Tongue (tissue), 2 donors: ENCODE results near the gene SRGAP3. TPM values are rescaled to one million over a fixed set of nuclear protein-coding genes. Genes with fewer than 3 reads are reported as not detected.
"Not testable (repeated sequence)": the region's sequence is repeated elsewhere in the genome, so short reads cannot be mapped to it uniquely, and the experiment has no call there.

Experiments
- DNase-seq: peaks from one replicate; pipeline ENCODE4 v3.0.0-alpha.2; 2015
- total RNA-seq: library from RNA; depleted of rRNA; stranded (reverse); fragments of >200 nt; gene quantifications from one replicate; pipeline ENCODE4 v1.2.3, GENCODE V29; 2014

The SRGAP3 gene
- 19.7 TPM for total RNA-seq

- DNase-seq, result peak; percentile 98
Measured at GRCh38 chr3:9249273-9250192, at the start of gene SRGAP3. TSS of gene SRGAP3 (minus strand) at chr3:9249646. CDS start at chr3:9248951, 695 bp downstream.

- no peak for DNase-seq
Measured at GRCh38 chr3:9298236-9298635, 48.8 kb upstream of the SRGAP3 start.

GRCh38 chr3:9296241-9296640 is 46.8 kb upstream of the SRGAP3 start:
- no peak for DNase-seq

- no peak for DNase-seq
Measured at GRCh38 chr3:9295007-9295406, 45.6 kb upstream of the SRGAP3 start.

- DNase-seq, result not testable (repeated sequence)
Measured at GRCh38 chr3:9293953-9294352, 44.5 kb upstream of the SRGAP3 start.

GRCh38 chr3:9293076-9293475 is 43.6 kb upstream of the SRGAP3 start:
- DNase-seq, result no peak

- DNase-seq, result no peak
Measured at GRCh38 chr3:9292516-9292915, 43.1 kb upstream of the SRGAP3 start.

- peak; percentile 21 for DNase-seq
Measured at GRCh38 chr3:9291821-9292410, 42.5 kb upstream of the SRGAP3 start.

- DNase-seq, result no peak
Measured at GRCh38 chr3:9290566-9290965, 41.1 kb upstream of the SRGAP3 start.

GRCh38 chr3:9281533-9281932 is 32.1 kb upstream of the SRGAP3 start:
- not testable (repeated sequence) for DNase-seq

- DNase-seq, result peak; percentile 75
Measured at GRCh38 chr3:9280451-9281219, 31.2 kb upstream of the SRGAP3 start.

- peak; percentile 22 for DNase-seq
Measured at GRCh38 chr3:9279966-9280365, 30.5 kb upstream of the SRGAP3 start.

GRCh38 chr3:9278498-9278897 is 29.1 kb upstream of the SRGAP3 start:
- DNase-seq, result no peak

- no peak for DNase-seq
Measured at GRCh38 chr3:9278085-9278484, 28.6 kb upstream of the SRGAP3 start.

- DNase-seq, result no peak
Measured at GRCh38 chr3:9276761-9277370, 27.4 kb upstream of the SRGAP3 start.

GRCh38 chr3:9271903-9272302 is 22.5 kb upstream of the SRGAP3 start:
- DNase-seq, result no peak

GRCh38 chr3:9270704-9271103 is 21.3 kb upstream of the SRGAP3 start:
- DNase-seq, result no peak

- DNase-seq, result no peak
Measured at GRCh38 chr3:9266716-9267115, 17.3 kb upstream of the SRGAP3 start.

- no peak for DNase-seq
Measured at GRCh38 chr3:9260305-9260704, 10.9 kb upstream of the SRGAP3 start.

GRCh38 chr3:9257092-9257491 is 7.6 kb upstream of the SRGAP3 start:
- no peak for DNase-seq

- DNase-seq, result peak; percentile 47
Measured at GRCh38 chr3:9255976-9256375, 6.5 kb upstream of the SRGAP3 start.

- DNase-seq, result no peak
Measured at GRCh38 chr3:9254764-9255163, 5.3 kb upstream of the SRGAP3 start.
